Nephron (organoid): ENCODE results near the gene PKP2.

ENCODE experiments used
- H3K27ac Mint-ChIP-seq, 3 experiments: 2 replicates each; pipeline ENCODE4 v1.8.0; 2020; ENCODE audit warnings: mixed read lengths in 3 of 3, mild to moderate bottlenecking in 2 of 3, moderate library complexity in 1 of 3
- H3K27me3 Mint-ChIP-seq: 2 replicates; pipeline ENCODE4 v1.8.0; 2021; ENCODE audit warnings: low read depth, mild to moderate bottlenecking, moderate library complexity, mixed read lengths
- H3K36me3 Mint-ChIP-seq: 2 replicates; pipeline ENCODE4 v1.8.0; 2020; ENCODE audit warnings: low read depth, mixed read lengths
- H3K4me1 Mint-ChIP-seq: 2 replicates; pipeline ENCODE4 v1.8.0; 2020; ENCODE audit warnings: mixed read lengths
- H3K4me3 Mint-ChIP-seq, 3 experiments: 2 replicates each; pipeline ENCODE4 v1.8.0; 2020; ENCODE audit warnings: mild to moderate bottlenecking in 3 of 3, mixed read lengths in 3 of 3, moderate library complexity in 2 of 3
- H3K9me3 Mint-ChIP-seq: 2 replicates; pipeline ENCODE4 v1.8.0; 2020; ENCODE audit warnings: mixed read lengths
- CTCF ChIP-seq, 3 experiments: fragments of 200-600 bp; sonication (generic); IDR thresholded peaks; one replicate each; pipeline ENCODE4 v1.5.0; 2021; ENCODE audit warnings: antibody characterized with exemption in 3 of 3; ENCODE audit not compliant: unreplicated experiment in 3 of 3

The PKP2 gene

GRCh38 chr12:32902287-32902997, 5.9 kb upstream of the PKP2 start:
- TF ChIP-seq CTCF (IDR thresholded peaks at IDR 0.05; ENCODE audit: unreplicated experiment in 3 of 3) = no peak
- H3K9me3 Mint-ChIP-seq = no peaks in the 10 kb centered on the region
- no peak overlapping the region for H3K4me3 Mint-ChIP-seq
- H3K27ac Mint-ChIP-seq = no peak overlapping the region
- peaks cover 3% of the 10 kb centered on the region for H3K4me1 Mint-ChIP-seq
- no peaks in the 10 kb centered on the region for H3K36me3 Mint-ChIP-seq
- H3K27me3 Mint-ChIP-seq = peaks cover 17% of the 10 kb centered on the region

GRCh38 chr12:32901553-32901952, 5.0 kb upstream of the PKP2 start:
- no peak overlapping the region for H3K27ac Mint-ChIP-seq
- no peaks in the 10 kb centered on the region for H3K9me3 Mint-ChIP-seq
- peaks cover 23% of the 10 kb centered on the region for H3K27me3 Mint-ChIP-seq
- no peak overlapping the region for H3K4me3 Mint-ChIP-seq
- no peaks in the 10 kb centered on the region for H3K36me3 Mint-ChIP-seq
- peaks cover 9% of the 10 kb centered on the region for H3K4me1 Mint-ChIP-seq
- TF ChIP-seq CTCF (IDR thresholded peaks at IDR 0.05; ENCODE audit: unreplicated experiment in 3 of 3) = no peak

- no peak for TF ChIP-seq CTCF (IDR thresholded peaks at IDR 0.05; ENCODE audit: unreplicated experiment in 3 of 3)
- Mint-ChIP-seq H3K27ac (peak overlapping the region; percentile 77 to 93 (median 84)), H3K27me3 (peaks cover 39% of the 10 kb centered on the region)
Measured at GRCh38 chr12:32897687-32898573, 1.4 kb upstream of the PKP2 start.

GRCh38 chr12:32897281-32897610, 669 bp upstream of the PKP2 start:
- no peaks in the 10 kb centered on the region for H3K9me3 Mint-ChIP-seq
- no peak for TF ChIP-seq CTCF (IDR thresholded peaks at IDR 0.05; ENCODE audit: unreplicated experiment in 3 of 3)
- peaks cover 36% of the 10 kb centered on the region for H3K4me1 Mint-ChIP-seq
- H3K27me3 Mint-ChIP-seq = peaks cover 39% of the 10 kb centered on the region
- peak overlapping the region; percentile 77 to 93 (median 84) for H3K27ac Mint-ChIP-seq
- peak overlapping the region; percentile 86 to 88 (median 87) for H3K4me3 Mint-ChIP-seq
- H3K36me3 Mint-ChIP-seq = no peaks in the 10 kb centered on the region

More at GRCh38 chr12:32897687-32898573, 1.4 kb upstream of the PKP2 start:
- peaks cover 33% of the 10 kb centered on the region for H3K4me1 Mint-ChIP-seq
- H3K9me3 Mint-ChIP-seq = no peaks in the 10 kb centered on the region
- H3K4me3 Mint-ChIP-seq = peak overlapping the region; percentile 86 to 88 (median 87)
- H3K36me3 Mint-ChIP-seq = no peaks in the 10 kb centered on the region

GRCh38 chr12:32895688-32896431, 717 bp downstream of the PKP2 start:
- H3K4me1 Mint-ChIP-seq = peaks cover 42% of the 10 kb centered on the region
- H3K9me3 Mint-ChIP-seq = no peaks in the 10 kb centered on the region
- no peaks in the 10 kb centered on the region for H3K36me3 Mint-ChIP-seq
- H3K27ac Mint-ChIP-seq = peak overlapping the region; percentile 73 to 90 (median 82)
- H3K4me3 Mint-ChIP-seq = peak overlapping the region; percentile 87 to 95 (median 95)
- peaks cover 34% of the 10 kb centered on the region for H3K27me3 Mint-ChIP-seq
- TF ChIP-seq CTCF (IDR thresholded peaks at IDR 0.05; ENCODE audit: unreplicated experiment in 3 of 3) = no peak
